HepG2 (cell line): ENCODE measurements around the gene DSCAML1. TPM values are rescaled to one million over a fixed set of nuclear protein-coding genes. Genes with fewer than 3 reads are reported as not detected.

ENCODE experiments used
- ATAC-seq: fragments of 200-7000 bp; cut with Tn5 transposase; 3 replicates; pipeline ENCODE4 v1.9.1; 2020; ENCODE audit warnings: mild to moderate bottlenecking, moderate library complexity
- BruUV-seq: library from RNA; stranded (reverse); fragments of 400-500 nt; replicated peaks from 2 replicates; lab custom pipeline; 2021; lab: Mats Ljungman, UMichigan
- CTCF ChIA-PET: fragments of 300-600 bp; formaldehyde crosslinking; extraction: SDS; loops from one replicate; lab custom pipeline; 2021; ENCODE audit warnings: low total read pairs, inconsistent platforms, low intra/inter-chr PET ratio; lab: Yijun Ruan, JAX
- POLR2A ChIA-PET: fragments of 350-600 bp; sonication (Branson Sonifier 250); formaldehyde crosslinking; loops from one replicate; lab custom pipeline; 2020; ENCODE audit warnings: antibody characterized with exemption, inconsistent platforms; lab: Yijun Ruan, JAX
- DNase-seq: peaks from one replicate; pipeline ENCODE4 v3.0.0-alpha.2; 2015; ENCODE audit warnings: low spot score
- FAIRE-seq: peaks from 3 replicates; lab custom pipeline; 2011; peaks lifted over from hg19 to GRCh38; lab: Jason Lieb, UNC
- H2AFZ ChIP-seq: one replicate; pipeline ENCODE4 v1.6.1; 2011; ENCODE audit warnings: low read length, inconsistent platforms
- H3K27ac ChIP-seq: fragments of 300-600 bp; 3 replicates; pipeline ENCODE4 v1.8.0; 2011; ENCODE audit warnings: mixed run types, mild to moderate bottlenecking, mixed read lengths, low read length, inconsistent platforms; ENCODE audit not compliant: insufficient read depth; ENCODE audit errors: extremely low read length
- H3K27me3 ChIP-seq, 2 experiments: fragments of 200-600 bp in 1 of 2; 2 replicates in 1 of 2; 3 replicates in 1 of 2; pipeline versions ENCODE4 v1.6.0 to v1.8.0; 2011; ENCODE audit warnings: low read length in 2 of 2, mild to moderate bottlenecking in 2 of 2, moderate library complexity in 2 of 2, inconsistent platforms in 1 of 2; ENCODE audit not compliant: insufficient read depth in 2 of 2, control insufficient read depth in 1 of 2
- H3K36me3 ChIP-seq, 2 experiments: fragments of 200-600 bp in 1 of 2; replicated peaks in 1 of 2; 2 replicates in 1 of 2; 3 replicates in 1 of 2; pipeline versions ENCODE4 v1.5.1 to v1.8.0; 2011; ENCODE audit warnings: low read length in 2 of 2, inconsistent platforms in 1 of 2; ENCODE audit not compliant: insufficient read depth in 2 of 2, control insufficient read depth in 1 of 2
- H3K4me1 ChIP-seq: 2 replicates; pipeline ENCODE4 v1.5.1; 2012; ENCODE audit warnings: low read length, inconsistent platforms; ENCODE audit not compliant: insufficient read depth
- H3K4me2 ChIP-seq: 2 replicates; pipeline ENCODE4 v1.6.0; 2011; ENCODE audit warnings: low read depth, low read length, inconsistent platforms
- H3K4me3 ChIP-seq, 3 experiments: fragments of 200-600 bp in 1 of 3; sonication (generic), shearing (Covaris generic) in 1 of 3; replicated peaks in 1 of 3; 2 replicates each; pipeline ENCODE4 v1.5.1; 2011 to 2016; ENCODE audit warnings: low read length in 3 of 3, inconsistent platforms in 2 of 3, low read depth in 2 of 3, mild to moderate bottlenecking in 2 of 3, control low read depth in 1 of 3, mixed read lengths in 1 of 3; ENCODE audit not compliant: insufficient read depth in 1 of 3
- H3K79me2 ChIP-seq: one replicate; pipeline ENCODE4 v1.6.1; 2011; ENCODE audit warnings: low read length, inconsistent platforms; ENCODE audit not compliant: insufficient read depth
- H3K9ac ChIP-seq: 2 replicates; pipeline ENCODE4 v1.6.0; 2011; ENCODE audit warnings: mild to moderate bottlenecking, low read depth, low read length, inconsistent platforms; ENCODE audit not compliant: insufficient read depth
- H3K9me3 ChIP-seq: 2 replicates; pipeline ENCODE4 v1.5.1; 2012; ENCODE audit warnings: mild to moderate bottlenecking, low read length
- H4K20me1 ChIP-seq: 2 replicates; pipeline ENCODE4 v1.6.0; 2011; ENCODE audit warnings: inconsistent platforms, mild to moderate bottlenecking, low read length, moderate library complexity; ENCODE audit not compliant: insufficient read depth
- ARID2 ChIP-seq: sonication (generic); formaldehyde crosslinking; IDR thresholded peaks from 2 replicates; pipeline ENCODE4 v1.8.1; 2022; ENCODE audit warnings: mild to moderate bottlenecking, missing genetic modification reagents, borderline replicate concordance
- ATF6 ChIP-seq: sonication (generic); formaldehyde crosslinking; conservative IDR thresholded peaks from 2 replicates; pipeline ENCODE4 v1.4.0; 2020; ENCODE audit warnings: missing genetic modification reagents
- ETV5 ChIP-seq: IDR thresholded peaks from 2 replicates; pipeline ENCODE4 v1.6.1; 2018; ENCODE audit warnings: missing biosample characterization, missing genetic modification reagents, inconsistent platforms, borderline replicate concordance
- FOXO4 ChIP-seq: sonication (generic); formaldehyde crosslinking; conservative IDR thresholded peaks from 2 replicates; pipeline ENCODE4 v1.8.1; 2023; ENCODE audit warnings: missing genetic modification reagents
- HDAC2 ChIP-seq: sonication (generic); formaldehyde crosslinking; IDR thresholded peaks from 2 replicates; pipeline ENCODE4 v1.4.0; 2020; ENCODE audit warnings: missing genetic modification reagents
- LRRFIP1 ChIP-seq: sonication (generic); formaldehyde crosslinking; conservative IDR thresholded peaks from 2 replicates; pipeline ENCODE4 v1.4.0; 2020; ENCODE audit warnings: missing genetic modification reagents
- PITX1 ChIP-seq: sonication (generic); formaldehyde crosslinking; IDR thresholded peaks from 2 replicates; pipeline ENCODE4 v1.5.1; 2020; ENCODE audit warnings: mild to moderate bottlenecking, missing genetic modification reagents
- POLR2G ChIP-seq: fragments of 200-400 bp; formaldehyde crosslinking; IDR thresholded peaks from 2 replicates; pipeline ENCODE4 v1.6.1; 2018; ENCODE audit warnings: mild to moderate bottlenecking, low read depth, low read length, moderate library complexity
- SALL2 ChIP-seq: sonication (generic); formaldehyde crosslinking; IDR thresholded peaks from 2 replicates; pipeline ENCODE4 v1.8.1; 2023; ENCODE audit warnings: mild to moderate bottlenecking, missing genetic modification reagents, inconsistent platforms
- TEAD3 ChIP-seq: optimal IDR thresholded peaks from 2 replicates; pipeline ENCODE3; 2016; ENCODE audit warnings: borderline replicate concordance
- XRCC5 ChIP-seq: fragments of 200-400 bp; formaldehyde crosslinking; optimal IDR thresholded peaks from 2 replicates; pipeline ENCODE3; 2017; ENCODE audit warnings: mild to moderate bottlenecking, low read length
- ZBTB49 ChIP-seq: sonication (generic); formaldehyde crosslinking; IDR thresholded peaks from 2 replicates; pipeline ENCODE4 v1.4.0; 2020; ENCODE audit warnings: missing genetic modification reagents, borderline replicate concordance
- ZNF354B ChIP-seq: sonication (generic); formaldehyde crosslinking; IDR thresholded peaks from 2 replicates; pipeline ENCODE4 v1.8.0; 2022; ENCODE audit warnings: mild to moderate bottlenecking, missing genetic modification reagents
- ZNF382 ChIP-seq: sonication (generic); formaldehyde crosslinking; IDR thresholded peaks from 2 replicates; pipeline ENCODE4 v1.5.0; 2020; ENCODE audit warnings: missing genetic modification reagents, mild to moderate bottlenecking, borderline replicate concordance
- ZNF780A ChIP-seq: sonication (generic); formaldehyde crosslinking; IDR thresholded peaks from 2 replicates; pipeline ENCODE4 v1.8.0; 2022; ENCODE audit warnings: mild to moderate bottlenecking, missing genetic modification reagents, moderate library complexity
- ZSCAN9 ChIP-seq: IDR thresholded peaks from 2 replicates; pipeline ENCODE4 v1.6.1; 2016; ENCODE audit warnings: borderline replicate concordance
- WGBS: methylation state at CpG from one replicate; pipeline ENCODE4 v1.1.6; 2017; ENCODE audit warnings: low lambda C conversion rate; 5-methylcytosine and 5-hydroxymethylcytosine counted together
- in situ Hi-C: cut with HindIII; loops from 2 replicates; pipeline ENCODE4 v1.10.0; 2017; ENCODE audit warnings: low pct_unique_long_range_greater_than_20kb; ENCODE audit not compliant: extremely low pct_ligation_motif_present
- intact Hi-C: fragments of 100-400 bp; cut with micrococcal nuclease; formaldehyde crosslinking; loops from one replicate; pipeline ENCODE4 v1.10.0; 2022; ENCODE audit not compliant: unreplicated experiment
- polyA plus RNA-seq, 8 experiments: library from polyadenylated mRNA; depleted of rRNA in 3 of 8; stranded (reverse) in 7 of 8; unstranded in 1 of 8; fragments of >200 nt; fragmentation: Illumina TruSeq in 4 of 8; extraction: Trizol in 4 of 8; gene quantifications; 2 replicates each; pipeline versions ENCODE4 v1.2.1 to v1.2.3, GENCODE V29; 2011 to 2016; ENCODE audit warnings: low read depth in 4 of 8, missing spikeins in 1 of 8, mixed read lengths in 1 of 8; ENCODE audit not compliant: insufficient read depth in 1 of 8
- total RNA-seq, 5 experiments: library from RNA; depleted of rRNA; stranded (reverse); fragments of >200 nt; fragmentation: Illumina TruSeq; extraction: Trizol; gene quantifications; 2 replicates each; pipeline ENCODE4 v1.2.3, GENCODE V29; 2016; ENCODE audit warnings: low read depth in 1 of 5

Gene DSCAML1
- total and polyA plus RNA-seq, 2 of the 13 experiments (the other 11 are each of a cell fraction or from before 2014, with no cell fraction given): 0.29 to 0.40 TPM

- Histone ChIP-seq H4K20me1 (no peaks in the 10 kb centered on the region), H3K9me3 (no peaks in the 10 kb centered on the region), H3K27me3 (peaks cover 4 to 13% of the 10 kb centered on the region in 2 experiments; a peak in 3 of 5 replicates), H3K27ac (no peak overlapping the region), H3K79me2 (no peaks in the 10 kb centered on the region), H3K4me2 (no peak overlapping the region), H3K36me3 (no peaks in the 10 kb centered on the region), H3K4me1 (no peaks in the 10 kb centered on the region), H3K4me3 (no peak overlapping the region), H2AFZ (no peak overlapping the region), H3K9ac (no peak overlapping the region)
- ATAC-seq (no peak), DNase-seq (no peak), FAIRE-seq (no peak)
- WGBS: 39% methylated on average over 5 of the region's 11 CpGs
- intact Hi-C loops: no loop called here
- no TSS peak for BruUV-seq
- ChIA-PET POLR2A (no interaction called here), CTCF (no interaction called here)
- in situ Hi-C loops: no loop called here
- TF ChIP-seq SALL2 (CRISPR knock-in tag) (no peak), ZNF780A (CRISPR knock-in tag) (no peak), LRRFIP1 (CRISPR knock-in tag) (no peak), FOXO4 (CRISPR knock-in tag) (no peak), HDAC2 (no peak), ETV5 (CRISPR knock-in tag) (no peak), POLR2G (no peak), ATF6 (CRISPR knock-in tag) (no peak), ZNF382 (CRISPR knock-in tag) (no peak), PITX1 (CRISPR knock-in tag) (no peak), ZBTB49 (CRISPR knock-in tag) (no peak), XRCC5 (no peak), ARID2 (CRISPR knock-in tag) (no peak), ZSCAN9 (CRISPR knock-in tag) (no peak), TEAD3 (CRISPR knock-in tag) (no peak), ZNF354B (CRISPR knock-in tag) (no peak)
Observed at GRCh38 chr11:117631336-117632140, 165.5 kb downstream of the DSCAML1 start.
